Measurements from ENCODE around the gene F2R. TPM values are rescaled to one million over a fixed set of nuclear protein-coding genes. Genes with fewer than 3 reads are reported as not detected.

The F2R gene
- total RNA-seq, 1 experiment from 2014 or later: 16.9 TPM

- Histone ChIP-seq H3K36me3 (ENCODE audit: low read depth, low read length) (no peaks in the 10 kb centered on the region), H3K9ac (ENCODE audit: low read length) (no peak overlapping the region), H3K4me3 (ENCODE audit: low read length) (no peak overlapping the region), H3K79me2 (ENCODE audit: low read length) (no peaks in the 10 kb centered on the region), H3K9me3 (ENCODE audit: low read length) (no peaks in the 10 kb centered on the region), H3K9me2 (replicated peaks; ENCODE audit: low read length) (no peaks in the 10 kb centered on the region), H3K27me3 (ENCODE audit: low read length) (no peaks in the 10 kb centered on the region), H3K4me1 (ENCODE audit: insufficient read depth, low read length) (peaks cover 13% of the 10 kb centered on the region), H3K27ac (ENCODE audit: low read length) (no peak overlapping the region), H4K20me1 (ENCODE audit: low read length) (no peaks in the 10 kb centered on the region), H3F3A (ENCODE audit: low read length, unreplicated experiment) (no peaks in the 10 kb centered on the region), H2AFZ (ENCODE audit: low read length) (no peak overlapping the region), H3K4me2 (ENCODE audit: low read length) (no peak overlapping the region)
- no peak for DNase-seq
- BruUV-seq (replicated peaks): no TSS peak
- no peak for ATAC-seq
- TF ChIP-seq CTCF (conservative IDR thresholded peaks at IDR 0.05; ENCODE audit: low read depth, low read length) (no peak), EZH2 (IDR thresholded peaks at IDR 0.05; ENCODE audit: low read length, unreplicated experiment) (no peak), EZH2phosphoT487 (IDR thresholded peaks at IDR 0.05; ENCODE audit: borderline replicate concordance, low read length) (no peak)
- ChIA-PET POLR2A (ENCODE audit: unreplicated experiment) (no interaction called here), CTCF (no interaction called here)
- intact Hi-C loops (cut with micrococcal nuclease): loop anchor here (10.0 kb wide), 1 partner anchor 233 kb away; no protein-coding TSS in a partner anchor
Observed at GRCh38 chr5:76781775-76782174, 65.8 kb downstream of the F2R start.

- TF ChIP-seq EZH2 (IDR thresholded peaks at IDR 0.05; ENCODE audit: low read length, unreplicated experiment): no peak
- ChIA-PET POLR2A (ENCODE audit: unreplicated experiment) (no interaction called here), CTCF (no interaction called here)
- DNase-seq: no peak
- H4K20me1 ChIP-seq (ENCODE audit: low read length): no peaks in the 10 kb centered on the region
- intact Hi-C loops (cut with micrococcal nuclease): loop anchor here (10.0 kb wide), 1 partner anchor 232 kb away; no protein-coding TSS in a partner anchor
- no peak overlapping the region for H3K4me2 ChIP-seq (ENCODE audit: low read length)
- no peaks in the 10 kb centered on the region for H3K9me2 ChIP-seq (replicated peaks; ENCODE audit: low read length)
- no peak overlapping the region for H3K27ac ChIP-seq (ENCODE audit: low read length)
- no peak overlapping the region for H2AFZ ChIP-seq (ENCODE audit: low read length)
- H3K36me3 ChIP-seq (ENCODE audit: low read depth, low read length): no peaks in the 10 kb centered on the region
- H3F3A ChIP-seq (ENCODE audit: low read length, unreplicated experiment): no peaks in the 10 kb centered on the region
- H3K9ac ChIP-seq (ENCODE audit: low read length): no peak overlapping the region
- no peak overlapping the region for H3K4me3 ChIP-seq (ENCODE audit: low read length)
- no peaks in the 10 kb centered on the region for H3K27me3 ChIP-seq (ENCODE audit: low read length)
- peaks cover 19% of the 10 kb centered on the region for H3K4me1 ChIP-seq (ENCODE audit: insufficient read depth, low read length)
- no TSS peak for BruUV-seq (replicated peaks)
- H3K79me2 ChIP-seq (ENCODE audit: low read length): no peaks in the 10 kb centered on the region
- no peaks in the 10 kb centered on the region for H3K9me3 ChIP-seq (ENCODE audit: low read length)
- no peak for ATAC-seq
Observed at GRCh38 chr5:76782444-76782843, 66.5 kb downstream of the F2R start.

Other genes starting within 250 kb of the F2R start
- gene F2RL2, start 92.7 kb upstream of the F2R start, total RNA-seq (2014; rRNA removed): 0.11 TPM in 1 of 2 replicates, not detected in the other
- 163 and 167 TPM in 2 replicates for gene F2RL1, start 102.9 kb downstream of the F2R start, total RNA-seq (2014; rRNA removed)
- 0.11 TPM in 1 of 2 replicates, not detected in the other for gene S100Z, start 133.9 kb downstream of the F2R start, total RNA-seq (2014; rRNA removed)
- not detected in 2 replicates for gene CRHBP, start 236.9 kb downstream of the F2R start, total RNA-seq (2014; rRNA removed)

Measured in PC-3 (cell line).